GM19328 (cell line): ENCODE results near the gene TPST2.
"Not testable (repeated sequence)": the region's sequence is repeated elsewhere in the genome, so short reads cannot be mapped to it uniquely, and the experiment has no call there.

Source experiments
- ATAC-seq: cut with Tn5 transposase; IDR thresholded peaks from one replicate; pipeline ENCODE4 v1.9.1; 2021; ENCODE audit warnings: mild to moderate bottlenecking, moderate library complexity; ENCODE audit not compliant: unreplicated experiment

TPST2 gene

GRCh38 chr22:26536056-26536761 lies 53.7 kb downstream of the TPST2 start:
- ATAC-seq: no peak

GRCh38 chr22:26535603-26535908 lies 54.4 kb downstream of the TPST2 start:
- no peak for ATAC-seq

- ATAC-seq: no peak
Observed at GRCh38 chr22:26534874-26535602, 54.9 kb downstream of the TPST2 start.

GRCh38 chr22:26534171-26534855 lies 55.6 kb downstream of the TPST2 start:
- no peak for ATAC-seq

GRCh38 chr22:26529345-26529744 lies 60.6 kb downstream of the TPST2 start:
- no peak for ATAC-seq

- ATAC-seq: not testable (repeated sequence)
Observed at GRCh38 chr22:26528518-26528917, 61.4 kb downstream of the TPST2 start.

GRCh38 chr22:26527574-26528465 lies 62.1 kb downstream of the TPST2 start:
- no peak for ATAC-seq

GRCh38 chr22:26527167-26527566 lies 62.8 kb downstream of the TPST2 start:
- no peak for ATAC-seq

GRCh38 chr22:26525946-26526564 lies 63.9 kb downstream of the TPST2 start:
- no peak for ATAC-seq

GRCh38 chr22:26524870-26525269 lies 65.1 kb downstream of the TPST2 start:
- no peak for ATAC-seq

GRCh38 chr22:26522592-26522991 lies 67.3 kb downstream of the TPST2 start:
- ATAC-seq: no peak

GRCh38 chr22:26522012-26522411 lies 67.9 kb downstream of the TPST2 start:
- no peak for ATAC-seq

GRCh38 chr22:26517429-26517828 lies 72.5 kb downstream of the TPST2 start:
- ATAC-seq: no peak

GRCh38 chr22:26516503-26516902 lies 73.4 kb downstream of the TPST2 start:
- ATAC-seq: no peak

GRCh38 chr22:26515931-26516330 lies 74.0 kb downstream of the TPST2 start:
- no peak for ATAC-seq

GRCh38 chr22:26514419-26515161 lies 75.3 kb downstream of the TPST2 start:
- no peak for ATAC-seq

GRCh38 chr22:26513838-26514237 lies 76.1 kb downstream of the TPST2 start:
- no peak for ATAC-seq

- peak; percentile 93 for ATAC-seq
Observed at GRCh38 chr22:26512149-26512793, 77.7 kb downstream of the TPST2 start, which contains the start of gene TFIP11. Gene TFIP11, minus strand, starts transcription at chr22:26512473. Its CDS starts 2,201 bp downstream, at chr22:26510272.

GRCh38 chr22:26508148-26508547 lies 81.8 kb downstream of the TPST2 start:
- no peak for ATAC-seq
